HG03108 (cell line): ENCODE measurements around the gene RAB28.

Source experiments
- ATAC-seq: cut with Tn5 transposase; IDR thresholded peaks from one replicate; pipeline ENCODE4 v1.9.1; 2021; ENCODE audit warnings: moderate library complexity; ENCODE audit not compliant: unreplicated experiment

Gene RAB28

DNA sequence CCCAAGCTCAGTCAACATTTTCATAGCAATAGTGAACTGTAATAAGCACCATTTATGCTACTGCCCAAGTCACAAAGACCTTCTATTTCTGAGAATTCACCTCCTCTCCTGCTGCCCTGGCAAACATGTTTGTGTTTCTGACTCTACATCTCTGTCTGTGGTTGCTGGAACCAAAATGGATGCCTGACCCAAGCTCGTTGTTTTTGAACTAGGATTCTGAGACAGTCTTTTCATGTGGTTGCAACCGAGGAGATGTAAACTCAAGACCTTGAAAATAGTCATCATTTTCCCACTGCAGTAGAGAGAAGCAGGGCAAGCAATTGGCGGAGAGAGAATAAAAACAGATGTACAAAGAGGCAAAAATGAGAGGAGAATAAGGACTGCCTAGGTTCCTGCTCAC, 160.2 kb downstream of the RAB28 start:
- ATAC-seq, result no peak

DNA sequence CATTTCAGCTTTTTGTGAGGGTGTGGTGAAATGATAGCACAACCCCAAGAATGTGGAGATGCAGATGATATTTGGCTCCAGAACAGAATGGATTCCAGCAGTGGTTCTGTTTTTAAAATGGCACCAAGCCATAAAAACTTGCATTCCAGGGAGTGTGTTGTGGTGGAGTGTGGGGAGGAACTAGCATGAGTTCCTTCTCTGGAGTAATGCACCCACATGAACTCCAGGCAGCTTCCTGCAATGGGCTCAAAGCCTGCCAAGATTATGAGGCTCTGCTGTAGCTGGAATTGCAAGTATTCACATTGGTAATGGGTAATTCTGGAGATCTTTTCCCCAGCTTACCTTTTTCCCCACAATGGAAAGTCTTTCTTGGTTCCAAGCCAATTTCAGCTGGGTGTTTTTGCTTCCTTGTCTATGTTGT, 161.4 kb downstream of the RAB28 start:
- ATAC-seq, result no peak
